GM12872 (cell line): ENCODE results near the gene KIF5C.

ENCODE experiments used
- TF ChIP-seq, protein P1 (sequence below): IDR thresholded peaks from 3 replicates; pipeline ENCODE4 v1.5.1; 2011; ENCODE audit warnings: low read depth, mild to moderate bottlenecking, low read length, moderate library complexity; ENCODE audit not compliant: insufficient read depth

The KIF5C gene

DNA sequence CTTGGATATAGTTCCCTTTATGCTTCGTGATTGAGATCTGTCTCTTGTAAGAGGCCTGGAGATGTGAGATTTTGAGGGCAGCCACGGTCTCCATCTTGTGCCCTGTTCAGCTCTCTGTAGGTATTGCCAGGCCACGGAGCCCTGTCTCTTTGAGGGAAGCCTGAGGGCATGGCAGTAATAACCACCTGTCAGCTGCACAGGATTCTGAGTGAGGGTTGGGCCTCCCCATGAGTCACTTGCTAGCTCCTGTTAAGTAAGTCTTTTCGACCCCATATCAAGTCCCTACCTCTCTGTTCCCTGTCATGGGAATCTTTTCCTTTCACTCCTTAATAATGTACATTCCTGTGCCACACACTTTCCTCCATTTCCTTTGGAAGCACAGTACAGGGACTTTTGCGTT is 183.9 kb downstream of the KIF5C start:
- TF ChIP-seq, protein P1, sequence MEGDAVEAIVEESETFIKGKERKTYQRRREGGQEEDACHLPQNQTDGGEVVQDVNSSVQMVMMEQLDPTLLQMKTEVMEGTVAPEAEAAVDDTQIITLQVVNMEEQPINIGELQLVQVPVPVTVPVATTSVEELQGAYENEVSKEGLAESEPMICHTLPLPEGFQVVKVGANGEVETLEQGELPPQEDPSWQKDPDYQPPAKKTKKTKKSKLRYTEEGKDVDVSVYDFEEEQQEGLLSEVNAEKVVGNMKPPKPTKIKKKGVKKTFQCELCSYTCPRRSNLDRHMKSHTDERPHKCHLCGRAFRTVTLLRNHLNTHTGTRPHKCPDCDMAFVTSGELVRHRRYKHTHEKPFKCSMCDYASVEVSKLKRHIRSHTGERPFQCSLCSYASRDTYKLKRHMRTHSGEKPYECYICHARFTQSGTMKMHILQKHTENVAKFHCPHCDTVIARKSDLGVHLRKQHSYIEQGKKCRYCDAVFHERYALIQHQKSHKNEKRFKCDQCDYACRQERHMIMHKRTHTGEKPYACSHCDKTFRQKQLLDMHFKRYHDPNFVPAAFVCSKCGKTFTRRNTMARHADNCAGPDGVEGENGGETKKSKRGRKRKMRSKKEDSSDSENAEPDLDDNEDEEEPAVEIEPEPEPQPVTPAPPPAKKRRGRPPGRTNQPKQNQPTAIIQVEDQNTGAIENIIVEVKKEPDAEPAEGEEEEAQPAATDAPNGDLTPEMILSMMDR = no peak

DNA sequence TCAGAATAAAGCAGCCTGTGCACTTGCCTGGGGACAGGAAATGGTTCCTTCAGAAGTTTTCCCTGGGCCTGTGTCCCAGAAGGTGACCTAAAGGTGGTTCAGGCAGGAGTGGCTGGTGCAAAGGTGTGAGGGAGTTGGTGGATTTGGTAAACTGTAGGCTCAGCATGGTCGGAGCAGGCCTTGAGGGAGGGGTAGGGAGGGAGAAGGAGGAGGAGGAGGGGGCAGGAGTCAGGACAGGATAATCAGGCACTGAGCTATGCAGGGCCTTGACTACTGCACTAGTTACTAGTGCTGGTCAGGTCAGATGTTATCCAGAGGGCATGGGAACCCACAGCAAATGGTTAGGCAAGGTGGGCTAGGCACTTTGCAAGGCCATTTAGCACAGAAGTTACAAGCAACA is 184.8 kb downstream of the KIF5C start:
- TF ChIP-seq, protein P1 = no peak

DNA sequence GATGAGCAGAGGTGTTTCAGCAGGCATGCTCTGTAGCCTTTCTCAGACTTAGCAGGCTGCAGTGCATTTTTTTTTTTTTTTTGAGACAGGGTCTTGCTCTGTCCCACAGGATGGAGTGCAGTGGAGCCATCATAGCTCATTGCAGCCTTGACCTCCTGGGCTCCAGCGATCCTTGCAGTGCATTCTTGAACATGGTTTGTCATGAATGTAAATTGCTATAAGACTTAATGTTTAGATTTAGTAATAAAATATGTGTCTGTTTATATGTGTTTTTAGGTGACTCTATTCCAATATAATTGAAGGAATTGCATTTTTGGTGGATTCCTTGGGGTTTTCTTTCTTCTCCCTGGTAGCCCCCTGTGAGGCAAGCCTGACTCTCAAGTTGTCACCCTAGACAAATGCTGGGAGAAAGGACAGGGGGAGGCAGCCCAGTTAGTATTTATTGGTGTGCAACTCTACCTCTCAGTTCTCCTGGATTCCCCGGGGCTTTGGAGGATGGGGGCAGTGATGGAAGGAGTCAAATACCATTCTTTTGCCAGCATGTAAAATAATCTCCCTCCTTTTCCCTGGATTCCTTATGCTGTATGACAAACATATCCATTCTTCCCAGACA is 186.2 kb downstream of the KIF5C start:
- TF ChIP-seq, protein P1 = no peak

DNA sequence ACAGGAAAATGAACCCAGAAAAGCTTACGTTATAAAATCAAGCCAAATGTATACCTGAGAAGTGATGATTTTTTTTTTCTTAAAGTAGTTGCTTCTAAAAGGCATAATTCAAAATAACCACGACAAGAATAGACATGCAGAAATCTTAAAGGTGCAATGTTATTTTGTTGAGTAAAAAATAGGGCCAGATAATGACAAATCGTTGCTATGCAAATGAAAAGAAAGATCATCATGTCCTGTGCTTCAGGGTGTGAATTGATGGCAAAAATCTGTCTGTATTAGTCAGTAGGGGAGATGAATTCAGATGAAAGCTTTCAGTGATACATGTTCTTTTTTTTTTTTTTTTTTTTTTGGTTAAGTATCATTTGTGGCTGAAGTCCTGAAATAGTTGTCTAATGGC is 187.5 kb downstream of the KIF5C start:
- TF ChIP-seq, protein P1 = no peak

DNA sequence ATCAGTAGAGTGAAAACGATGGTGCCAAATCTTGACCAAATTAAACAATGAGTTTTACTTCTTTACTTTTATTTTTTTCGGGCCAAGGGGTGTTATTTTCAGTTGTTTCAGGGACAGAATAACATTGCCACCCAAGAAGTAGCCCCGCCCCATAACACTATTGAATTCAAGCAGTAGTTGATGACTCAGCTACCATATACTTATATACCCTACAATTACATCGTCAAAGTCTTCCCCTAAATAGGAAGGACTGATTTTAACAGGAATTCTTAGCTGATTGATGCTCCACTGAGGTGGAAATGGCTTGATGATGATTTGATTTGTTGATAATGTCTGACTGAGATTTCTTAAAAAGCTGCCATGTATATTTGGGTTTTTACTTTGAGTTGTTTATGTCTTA is 188.2 kb downstream of the KIF5C start:
- TF ChIP-seq, protein P1 = no peak

DNA sequence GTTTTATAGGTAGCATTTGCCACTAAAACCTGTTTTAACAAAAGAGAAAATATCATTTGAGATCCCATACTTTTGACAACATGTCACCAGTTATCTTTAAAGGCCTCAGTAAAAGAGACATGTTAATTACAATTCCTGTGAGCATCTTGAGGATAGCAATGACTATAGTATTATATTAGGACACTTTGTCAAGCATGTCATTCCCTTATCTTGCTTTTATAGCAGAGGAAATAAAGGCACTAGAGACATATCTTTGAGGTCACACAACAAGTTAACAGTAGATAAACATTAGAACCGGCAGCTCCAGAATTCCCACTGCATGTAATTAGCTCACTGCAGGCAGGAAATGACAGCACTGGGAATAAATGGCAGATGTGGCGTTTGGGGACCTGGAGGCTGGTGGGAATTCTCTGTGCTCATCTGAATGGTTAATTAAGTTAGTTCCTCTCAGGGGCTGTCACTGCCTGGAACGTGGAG is 189.4 kb downstream of the KIF5C start:
- TF ChIP-seq, protein P1 = no peak

DNA sequence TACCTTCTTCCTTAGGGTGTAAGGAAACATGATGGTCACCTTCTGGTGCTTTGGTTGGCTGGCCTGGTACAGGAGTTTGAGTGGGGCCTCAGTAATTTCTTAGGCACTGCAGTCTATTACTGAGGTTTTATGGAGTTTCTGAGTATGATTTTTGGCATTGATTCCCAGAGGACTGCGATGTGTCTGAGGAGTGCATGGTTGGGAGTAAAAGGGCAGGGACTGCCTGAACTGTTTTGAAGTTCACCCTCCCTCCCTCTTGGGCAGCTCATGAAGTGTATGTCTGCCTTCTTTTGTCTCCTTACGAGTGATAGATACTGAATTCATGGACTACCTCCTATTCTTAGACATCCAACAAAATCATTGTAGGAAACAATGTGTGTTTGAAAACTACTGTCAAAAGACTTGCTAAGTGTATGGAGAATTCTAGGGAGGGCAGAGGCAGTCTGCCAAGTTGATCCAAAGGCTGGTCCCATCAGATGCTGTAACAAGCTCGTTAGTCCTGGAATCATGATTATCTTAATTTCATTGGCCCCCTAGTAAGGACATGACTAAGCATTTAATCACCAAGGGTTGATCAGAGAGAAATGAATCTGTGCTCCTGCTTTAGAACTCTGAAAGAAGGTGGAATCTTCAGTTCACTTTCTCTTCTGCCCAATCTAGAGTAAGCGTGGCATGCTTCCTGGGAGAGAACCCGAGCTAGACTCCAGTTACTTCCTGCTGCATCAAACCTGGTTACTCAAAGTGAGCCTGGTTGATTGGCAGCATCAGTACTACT is 190.0 kb downstream of the KIF5C start:
- TF ChIP-seq, protein P1 = no peak
